ENCODE measurements around the gene SLC35B1. TPM values are rescaled to one million over a fixed set of nuclear protein-coding genes. Genes with fewer than 3 reads are reported as not detected.

SLC35B1 gene
- total RNA-seq, 3 donors from 2014 or later = 89.1 to 90.4 (median 90.3) TPM

Other genes with a start within 250 kb of the SLC35B1 start
- under 1 TPM; 0.05 to 0.49 (median 0.05) TPM for gene NGFR, start 212.7 kb downstream of the SLC35B1 start, total RNA-seq
- gene NXPH3, start 132.1 kb downstream of the SLC35B1 start, total RNA-seq = under 1 TPM in 1 of 3 donors, not detected in 2; 0.19 TPM
- 10 to 100 TPM; 61.4 to 78.1 (median 71.9) TPM for gene SPOP, start 29.9 kb downstream of the SLC35B1 start, total RNA-seq
- gene FAM117A, start 56.2 kb upstream of the SLC35B1 start, total RNA-seq = 10 to 100 TPM; 10.3 to 12.1 (median 11.6) TPM
- gene KAT7, start 80.7 kb upstream of the SLC35B1 start, total RNA-seq = 10 to 100 TPM; 59.4 to 66.6 (median 63.8) TPM
- not detected for gene TAC4, start 140.1 kb upstream of the SLC35B1 start, total RNA-seq